IPS DF 6.9 (cell line): ENCODE measurements around the gene PPP2R5C.
"Not testable (repeated sequence)": the region's sequence is repeated elsewhere in the genome, so short reads cannot be mapped to it uniquely, and the experiment has no call there.

Experiments
- DNase-seq: peaks from one replicate; pipeline ENCODE4 v3.0.0-alpha.2; 2013; ENCODE audit warnings: low read depth, low spot score
- H3K27ac ChIP-seq: one replicate; pipeline ENCODE4 v1.5.1; 2013; ENCODE audit warnings: low read length, control low read depth
- H3K27me3 ChIP-seq: 2 replicates; pipeline ENCODE4 v1.6.1; 2013; ENCODE audit warnings: mild to moderate bottlenecking, low read length; ENCODE audit not compliant: control insufficient read depth, insufficient read depth
- H3K36me3 ChIP-seq: 2 replicates; pipeline ENCODE4 v1.6.1; 2013; ENCODE audit warnings: low read length; ENCODE audit not compliant: control insufficient read depth, insufficient read depth
- H3K4me1 ChIP-seq: 2 replicates; pipeline ENCODE4 v1.6.1; 2013; ENCODE audit warnings: low read length; ENCODE audit not compliant: control insufficient read depth, insufficient read depth
- H3K4me3 ChIP-seq: 2 replicates; pipeline ENCODE4 v1.5.1; 2013; ENCODE audit warnings: mild to moderate bottlenecking, low read length
- H3K9me3 ChIP-seq: 2 replicates; pipeline ENCODE4 v1.6.1; 2013; ENCODE audit warnings: low read length, inconsistent platforms; ENCODE audit not compliant: control insufficient read depth, insufficient read depth
- WGBS: extraction: QIAGEN DNeasy Blood & Tissue Kit; methylation state at CpG from one replicate; pipeline ENCODE4 v1.1.7; 2013; ENCODE audit warnings: mixed read lengths, missing lambda C conversion rate; ENCODE audit not compliant: insufficient read length, insufficient coverage; 5-methylcytosine and 5-hydroxymethylcytosine counted together

Gene PPP2R5C

DNA sequence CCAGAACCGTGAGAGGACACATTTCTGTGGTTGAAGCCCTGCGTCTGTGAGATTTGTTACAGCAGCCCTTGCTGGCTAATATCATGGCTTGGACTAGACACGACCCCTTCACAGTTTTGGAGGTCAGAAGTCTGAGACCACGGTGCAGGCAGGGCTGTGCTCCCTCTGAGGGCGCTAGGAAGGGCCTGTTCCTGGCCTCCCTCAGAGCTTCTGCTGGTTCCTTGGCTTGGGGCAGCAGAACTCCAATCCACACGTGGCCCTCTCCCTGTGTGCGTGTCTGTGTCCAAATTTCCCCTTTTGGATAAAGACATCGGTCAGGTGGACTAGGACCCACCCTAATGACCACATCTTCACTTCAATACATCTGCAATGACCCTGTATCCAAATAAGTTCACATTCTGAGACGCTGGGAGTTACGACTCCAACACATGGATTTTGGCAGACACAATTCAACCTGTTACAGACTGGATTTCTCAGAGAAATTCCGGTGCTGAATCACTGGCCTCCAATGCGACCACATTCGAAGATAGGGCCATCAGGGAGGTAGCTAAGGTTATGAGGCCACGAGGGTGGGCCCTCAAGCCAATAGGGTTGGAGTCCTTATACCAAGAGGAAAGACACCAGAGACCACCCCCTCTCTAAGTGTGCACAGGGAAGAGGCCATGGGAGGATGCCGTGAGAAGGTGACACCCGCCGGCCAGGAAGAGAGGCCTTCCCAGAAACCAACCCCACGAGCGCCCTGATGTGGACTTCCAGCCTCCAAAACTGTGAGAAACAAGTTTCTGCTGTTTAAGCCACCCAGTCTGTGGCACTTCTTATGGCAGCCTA, 43.6 kb upstream of the PPP2R5C start:
- H3K27me3 ChIP-seq: no peaks in the 10 kb centered on the region
- no peaks in the 10 kb centered on the region for H3K36me3 ChIP-seq
- no peak overlapping the region for H3K4me3 ChIP-seq
- no peak for DNase-seq
- WGBS: no CpG with 5 or more reads among the region's 19 CpGs
- peaks cover 4% of the 10 kb centered on the region; the same call in 1 of the 2 replicates for H3K4me1 ChIP-seq
- no peaks in the 10 kb centered on the region for H3K9me3 ChIP-seq
- H3K27ac ChIP-seq: no peak overlapping the region

DNA sequence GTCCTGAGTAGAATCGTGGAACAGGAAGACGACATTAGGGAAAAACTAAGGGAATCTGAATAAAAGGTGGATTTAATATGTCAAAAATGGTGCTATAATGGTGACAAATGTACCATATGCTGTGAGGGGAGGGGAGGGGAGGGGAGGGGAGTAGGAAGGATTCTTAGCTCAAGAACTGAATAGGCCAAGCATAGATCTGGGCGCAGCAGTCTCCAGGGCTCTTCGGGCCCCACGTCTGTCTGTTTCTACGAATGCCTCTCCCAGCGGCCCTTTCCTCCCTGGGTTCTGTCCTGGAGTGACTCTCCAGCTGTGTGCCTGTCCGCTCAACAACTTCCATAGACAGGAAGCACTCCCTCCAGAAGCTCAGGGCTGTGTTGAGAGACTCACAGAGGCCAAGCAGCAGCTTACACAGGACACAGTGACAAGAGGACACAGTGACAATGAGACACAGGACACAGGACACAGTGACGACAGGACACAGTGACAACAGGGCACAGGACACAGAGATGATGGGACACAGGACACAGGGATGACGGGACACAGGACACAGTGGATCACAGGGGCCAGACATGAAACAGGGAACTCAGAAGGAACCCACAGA, 42.4 kb upstream of the PPP2R5C start:
- DNase-seq: no peak
- Histone ChIP-seq H3K9me3 (no peaks in the 10 kb centered on the region), H3K4me3 (no peak overlapping the region), H3K36me3 (no peaks in the 10 kb centered on the region), H3K4me1 (peaks cover 4% of the 10 kb centered on the region; the same call in 1 of the 2 replicates), H3K27ac (no peak overlapping the region), H3K27me3 (no peaks in the 10 kb centered on the region)
- WGBS: no CpG with 5 or more reads among the region's 10 CpGs

DNA sequence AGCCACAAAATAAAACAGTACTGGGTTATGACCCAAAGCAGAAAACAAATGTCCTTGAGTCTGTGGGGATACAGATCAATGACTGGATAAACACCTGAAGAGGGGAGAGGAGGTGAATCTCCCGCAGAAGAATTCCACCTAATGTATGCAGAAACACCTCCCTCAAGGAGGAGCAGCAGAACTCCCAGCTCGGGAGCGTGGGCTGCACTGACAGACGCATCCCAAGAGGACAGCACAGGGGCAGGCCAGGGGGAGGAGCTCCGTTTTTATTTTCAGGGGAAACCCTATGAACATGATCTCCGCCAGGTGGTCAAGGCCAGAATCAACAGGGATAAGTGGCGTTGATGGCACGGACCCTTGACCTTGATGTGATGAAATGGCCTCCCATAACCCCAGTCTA, 41.8 kb upstream of the PPP2R5C start:
- peaks cover 4% of the 10 kb centered on the region; the same call in 1 of the 2 replicates for H3K4me1 ChIP-seq
- H3K9me3 ChIP-seq: no peaks in the 10 kb centered on the region
- no peaks in the 10 kb centered on the region for H3K27me3 ChIP-seq
- no peak overlapping the region for H3K4me3 ChIP-seq
- H3K27ac ChIP-seq: no peak overlapping the region
- WGBS: no CpG with 5 or more reads among the region's 8 CpGs
- no peak for DNase-seq
- H3K36me3 ChIP-seq: no peaks in the 10 kb centered on the region

DNA sequence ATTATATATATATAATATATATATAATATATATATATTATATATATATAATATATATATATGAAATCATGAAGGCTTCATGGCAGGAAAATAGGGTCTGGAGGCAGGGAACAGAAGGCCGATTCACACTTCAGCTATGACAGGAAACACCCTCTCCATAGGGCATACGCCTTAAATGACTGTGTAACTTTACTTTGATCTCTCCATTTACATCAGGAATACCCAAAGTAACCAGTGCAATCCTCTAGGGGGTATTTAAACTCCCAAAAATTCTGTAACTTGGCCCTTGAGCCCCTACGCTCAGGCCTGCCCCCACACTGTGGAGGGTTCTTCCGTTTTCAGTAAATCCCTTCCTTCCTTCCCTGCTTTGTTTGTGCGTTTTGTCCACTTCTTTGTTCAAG, 40.4 kb upstream of the PPP2R5C start:
- Histone ChIP-seq H3K27me3 (no peaks in the 10 kb centered on the region), H3K27ac (no peak overlapping the region), H3K4me1 (peaks cover 4% of the 10 kb centered on the region; the same call in 1 of the 2 replicates), H3K36me3 (no peaks in the 10 kb centered on the region), H3K4me3 (no peak overlapping the region), H3K9me3 (no peaks in the 10 kb centered on the region)
- no peak for DNase-seq
- no CpG with 5 or more reads among the region's 5 CpGs for WGBS

DNA sequence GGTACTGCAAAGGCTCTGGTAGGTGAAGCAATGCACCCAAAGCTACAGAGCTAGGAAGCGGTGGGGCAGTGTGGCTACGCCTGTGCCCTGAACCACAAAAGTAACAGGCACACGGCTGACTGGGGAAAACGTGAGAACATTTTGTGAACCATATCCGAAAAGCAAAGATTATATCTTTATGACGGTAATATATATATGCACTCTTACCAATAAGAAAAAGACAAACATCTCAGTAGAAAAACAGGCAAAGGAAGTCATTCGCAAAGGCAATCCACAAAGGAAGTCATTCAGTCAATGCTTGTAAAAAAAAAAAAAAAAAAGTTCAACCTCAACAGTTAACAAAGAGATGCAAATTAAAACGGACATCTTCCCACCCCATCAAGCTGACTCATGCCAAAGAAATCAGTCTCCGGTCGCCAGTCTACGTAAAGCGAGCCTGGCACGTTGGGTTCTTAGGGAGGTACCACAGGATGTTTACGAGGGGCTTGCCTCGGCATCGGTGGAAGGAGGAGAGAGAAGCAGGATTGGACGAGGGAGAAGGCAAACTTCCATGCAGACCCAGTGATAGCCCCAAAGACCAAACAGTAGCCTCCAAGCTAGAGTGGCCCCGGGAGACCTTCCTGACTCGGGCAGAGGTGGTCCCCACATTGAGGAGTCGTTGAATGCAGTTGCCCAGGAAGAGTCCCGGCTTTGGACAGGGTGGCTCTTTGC, 39.4 kb upstream of the PPP2R5C start:
- Histone ChIP-seq H3K27ac (no peak overlapping the region), H3K36me3 (no peaks in the 10 kb centered on the region), H3K9me3 (no peaks in the 10 kb centered on the region), H3K4me1 (peaks cover 4% of the 10 kb centered on the region; the same call in 1 of the 2 replicates), H3K27me3 (no peaks in the 10 kb centered on the region), H3K4me3 (no peak overlapping the region)
- no peak for DNase-seq
- no CpG with 5 or more reads among the region's 21 CpGs for WGBS

DNA sequence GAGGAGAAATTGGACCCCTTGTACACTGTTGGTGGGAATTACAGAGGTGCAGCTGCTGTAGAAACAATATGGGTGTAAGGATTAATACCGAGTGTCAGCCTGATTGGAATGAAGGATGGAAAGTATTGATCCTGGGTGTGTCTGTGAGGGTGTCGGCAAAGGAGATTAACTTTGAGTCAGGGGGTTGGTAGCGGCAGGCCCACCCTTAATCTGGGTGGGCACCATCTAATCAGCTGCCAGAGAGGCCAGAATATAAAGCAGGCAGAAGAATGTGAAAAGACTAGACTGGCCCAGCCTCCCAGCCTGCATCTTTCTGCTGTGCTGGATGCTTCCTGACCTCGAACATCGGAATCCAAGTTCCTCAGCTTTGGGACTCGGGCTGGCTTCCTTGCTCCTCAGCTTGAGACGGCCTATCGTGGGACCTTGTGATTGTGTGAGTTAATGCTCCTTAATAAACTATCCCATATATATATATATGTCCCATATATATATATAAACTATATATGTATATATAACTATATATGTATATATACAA, 38.4 kb upstream of the PPP2R5C start:
- Histone ChIP-seq H3K4me1 (peaks cover 4% of the 10 kb centered on the region; the same call in 1 of the 2 replicates), H3K9me3 (no peaks in the 10 kb centered on the region), H3K27ac (no peak overlapping the region), H3K4me3 (no peak overlapping the region), H3K36me3 (no peaks in the 10 kb centered on the region), H3K27me3 (no peaks in the 10 kb centered on the region)
- no CpG with 5 or more reads among the region's 8 CpGs for WGBS
- DNase-seq: no peak

DNA sequence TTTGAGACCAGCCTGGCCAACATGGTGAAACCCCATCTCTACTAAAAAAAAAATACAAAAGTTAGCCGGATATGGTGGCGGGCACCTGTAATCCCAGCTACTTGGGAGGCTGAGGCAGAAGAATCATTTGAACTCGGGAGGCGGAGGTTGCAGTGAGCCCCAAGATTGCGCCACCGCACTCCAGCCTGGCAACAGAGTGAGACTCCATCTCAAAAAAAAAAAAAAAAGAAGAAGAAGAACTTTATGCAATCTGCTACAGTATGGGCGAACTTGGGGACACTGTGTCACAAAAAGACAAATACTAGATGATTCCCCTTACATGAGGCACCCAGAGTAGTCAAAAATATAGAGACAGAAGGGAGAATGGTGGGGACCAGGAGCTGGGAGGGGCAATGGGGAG, 35.9 kb upstream of the PPP2R5C start:
- DNase-seq, H3K4me3 ChIP-seq, H3K27ac ChIP-seq, H3K27me3 ChIP-seq, H3K36me3 ChIP-seq, H3K4me1 ChIP-seq, H3K9me3 ChIP-seq: not testable (repeated sequence)
- WGBS: no CpG with 5 or more reads among the region's 7 CpGs

DNA sequence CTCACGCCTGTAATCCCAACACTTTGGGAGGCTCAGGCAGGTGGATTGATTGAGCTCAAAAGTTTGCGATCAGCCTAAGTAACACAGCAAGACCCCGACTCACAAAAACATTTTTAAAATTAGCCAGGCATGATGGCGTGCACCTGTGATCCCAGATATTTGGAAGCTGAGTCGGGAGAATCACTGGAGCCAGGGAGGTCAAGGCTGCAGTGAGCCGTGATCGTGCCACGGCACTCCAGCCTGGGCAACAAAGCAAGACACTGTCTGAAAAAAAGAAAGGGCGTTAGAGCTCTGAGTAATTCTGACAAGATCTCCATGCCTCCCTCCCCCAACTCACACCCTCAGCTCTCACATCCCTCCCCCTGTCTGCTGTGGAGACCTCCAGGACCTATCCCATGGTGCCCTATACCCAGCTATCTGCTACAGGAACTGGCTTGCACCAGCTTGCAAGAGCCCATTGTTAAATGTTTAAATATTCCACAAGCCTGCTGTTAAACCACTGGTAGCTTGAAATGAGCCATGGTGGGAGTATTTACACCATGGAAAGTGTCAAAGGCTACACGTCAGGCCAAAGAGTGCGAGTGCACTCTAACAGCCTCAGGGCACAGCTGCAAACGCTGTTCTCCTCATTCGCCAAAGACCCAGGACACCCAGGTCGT, 35.1 kb upstream of the PPP2R5C start:
- H3K27ac ChIP-seq: no peak overlapping the region

DNA sequence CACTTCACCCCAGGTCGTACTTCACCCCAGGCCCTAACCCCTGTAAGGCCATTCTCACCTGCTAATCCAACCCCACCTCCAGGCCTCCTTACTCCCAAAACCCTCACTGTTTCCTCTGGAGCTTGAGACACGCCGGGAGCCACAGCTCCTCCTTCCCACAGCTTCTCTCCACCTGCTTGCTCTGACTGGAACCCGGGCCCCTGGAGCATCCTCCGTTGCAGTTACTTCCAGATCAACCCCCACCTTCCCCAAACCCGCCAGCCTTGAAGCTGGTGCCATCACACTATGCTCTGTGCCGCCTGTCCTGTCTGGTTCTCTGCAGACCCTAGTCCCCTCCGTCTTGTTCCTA, 34.6 kb upstream of the PPP2R5C start:
- no peak overlapping the region for H3K27ac ChIP-seq
- H3K27me3 ChIP-seq: no peaks in the 10 kb centered on the region
- H3K36me3 ChIP-seq: no peaks in the 10 kb centered on the region
- no CpG with 5 or more reads among the region's 8 CpGs for WGBS
- peaks cover 11% of the 10 kb centered on the region for H3K4me1 ChIP-seq
- H3K4me3 ChIP-seq: no peak overlapping the region
- DNase-seq: no peak
- H3K9me3 ChIP-seq: no peaks in the 10 kb centered on the region

More for the DNA sequence above, 35.1 kb upstream of the PPP2R5C start:
- Histone ChIP-seq H3K4me1 (peaks cover 9% of the 10 kb centered on the region), H3K4me3 (no peak overlapping the region), H3K27me3 (no peaks in the 10 kb centered on the region), H3K9me3 (no peaks in the 10 kb centered on the region), H3K36me3 (no peaks in the 10 kb centered on the region)
- DNase-seq: no peak
- WGBS: no CpG with 5 or more reads among the region's 14 CpGs
